ENCODE data around the gene CMC1. TPM values are rescaled to one million over a fixed set of nuclear protein-coding genes. Genes with fewer than 3 reads are reported as not detected.

Gene CMC1
- total RNA-seq, 1 experiment from 2014 or later = 29.9 TPM

Other genes starting within 250 kb of the CMC1 start
- gene ZCWPW2, start 107.1 kb downstream of the CMC1 start, total RNA-seq (2014; rRNA removed; shearing (Covaris generic); ENCODE audit: low replicate concordance) = not detected in 2 replicates
- 11.0 and 38.1 TPM in 2 replicates for gene AZI2, start 107.2 kb downstream of the CMC1 start, total RNA-seq (2014; rRNA removed; shearing (Covaris generic); ENCODE audit: low replicate concordance)